Ecto neural progenitor cell (in vitro differentiated cells): ENCODE data around the gene FOXI2.

Experiments
- DNase-seq: peaks from one replicate; pipeline ENCODE4 v3.0.0-alpha.2; 2018; ENCODE audit warnings: low spot score

Gene FOXI2

DNA sequence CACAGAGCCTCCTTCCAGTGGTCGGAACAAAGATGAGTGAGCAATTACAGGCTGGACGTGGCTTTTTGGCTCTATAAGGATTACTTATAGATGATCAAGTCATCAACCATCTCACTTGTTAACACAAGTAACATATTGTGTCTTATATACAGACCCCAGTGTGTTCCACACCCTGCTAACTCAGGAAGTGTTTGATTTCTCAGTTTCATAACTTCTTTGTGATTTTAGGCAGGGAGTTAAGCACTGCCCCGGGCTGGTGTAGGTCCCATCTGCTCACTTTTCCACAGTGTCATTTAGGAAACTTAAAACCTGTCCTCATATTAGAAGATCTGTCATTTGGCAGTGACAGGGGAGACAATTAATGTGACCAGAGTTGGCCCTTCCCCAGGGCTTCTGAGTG, 6.2 kb downstream of the FOXI2 start:
- no peak for DNase-seq

DNA sequence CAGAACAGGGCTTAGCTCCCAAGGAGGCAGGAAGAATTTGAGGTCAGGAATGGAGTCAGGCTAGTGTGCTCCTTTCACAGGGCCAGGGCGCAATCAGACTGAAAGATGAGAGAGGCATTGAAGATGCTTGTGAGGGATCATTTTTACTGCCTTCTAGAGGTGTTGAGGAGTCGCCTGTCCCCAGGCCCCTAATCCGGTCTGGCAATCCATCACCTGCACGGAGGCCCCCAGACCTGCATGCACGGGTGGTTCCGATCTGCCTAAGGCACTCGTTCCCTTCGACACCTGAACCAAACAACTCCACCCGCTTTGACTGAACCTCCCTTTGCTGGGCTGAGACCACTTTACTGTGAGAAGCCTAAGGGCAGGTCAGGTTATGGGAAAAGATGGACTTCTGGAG, 8.0 kb downstream of the FOXI2 start:
- DNase-seq = no peak

DNA sequence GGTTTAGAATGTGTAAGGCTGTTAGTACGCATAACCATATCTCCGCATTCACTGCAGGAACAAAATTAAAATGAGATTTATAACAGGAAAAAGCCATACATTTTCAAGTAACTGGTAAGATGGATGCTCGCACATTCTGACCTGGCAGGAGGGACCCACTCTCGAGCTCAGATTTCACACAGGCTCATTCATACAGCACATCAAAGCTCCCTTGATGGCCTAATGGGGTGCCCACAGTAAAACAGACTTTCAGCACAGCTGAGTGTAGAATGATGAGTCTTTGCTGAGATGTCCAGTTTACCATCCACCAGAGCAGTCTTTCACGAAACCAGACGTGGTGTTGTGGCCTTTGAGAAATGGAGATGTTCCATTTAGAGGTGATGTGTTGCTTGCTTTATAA, 8.9 kb downstream of the FOXI2 start:
- DNase-seq = no peak

DNA sequence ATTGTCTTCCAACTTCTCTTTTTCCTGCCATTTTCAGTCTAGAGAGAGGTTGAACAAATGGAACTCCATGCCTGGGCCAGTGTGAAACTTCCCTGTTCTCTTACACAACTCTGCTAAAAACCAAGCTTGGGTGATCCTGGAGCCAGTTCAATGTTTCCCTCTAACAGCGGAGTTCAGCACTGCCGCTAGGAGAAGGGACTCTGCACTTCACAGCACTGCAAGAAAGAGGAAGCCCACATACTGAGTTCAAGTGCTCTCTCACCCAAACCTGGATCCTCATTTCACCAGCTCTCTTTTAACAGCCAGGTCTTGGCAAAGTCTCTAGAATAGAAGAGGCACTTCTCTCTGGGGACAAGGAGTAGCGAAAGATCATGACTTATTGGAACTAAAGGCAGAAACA, 18.8 kb downstream of the FOXI2 start:
- DNase-seq = no peak

DNA sequence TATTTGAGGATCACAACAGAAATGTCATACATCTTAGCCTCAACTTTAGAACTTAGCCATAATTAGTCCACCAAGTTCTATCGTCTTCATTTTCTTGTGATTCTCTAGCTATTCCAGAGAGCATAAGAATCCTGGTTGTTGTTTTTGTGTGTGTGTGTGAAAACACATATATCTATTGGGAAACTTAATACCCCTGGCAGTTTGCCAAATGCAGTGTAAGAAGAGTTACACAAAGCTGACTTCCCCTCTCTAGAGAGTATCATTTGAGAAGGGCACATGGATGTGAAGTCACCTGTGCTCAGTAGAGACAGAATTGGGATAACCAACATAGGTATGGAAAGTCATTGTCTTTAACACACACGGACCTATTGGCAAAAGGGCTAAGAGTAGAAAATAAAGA, 19.3 kb downstream of the FOXI2 start:
- DNase-seq = no peak

DNA sequence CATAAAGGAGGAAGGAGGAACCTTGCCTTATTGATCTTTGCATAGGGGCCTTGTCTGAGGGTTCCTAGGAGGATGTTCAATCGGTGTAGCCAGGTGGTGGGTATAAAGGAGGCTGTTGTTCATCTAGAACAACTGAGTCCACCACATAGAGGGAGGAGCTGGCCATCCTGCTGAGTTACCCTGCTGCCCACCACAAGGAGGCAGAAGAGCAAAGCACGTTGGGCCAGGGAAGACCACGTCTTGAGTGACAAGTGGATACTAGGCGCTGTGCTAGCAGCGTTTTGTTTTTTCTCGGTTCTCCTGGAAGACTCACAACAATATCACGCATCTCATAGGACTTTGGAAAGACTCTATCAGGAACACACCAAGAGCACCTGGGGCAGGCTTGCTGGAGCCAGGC, 20.0 kb downstream of the FOXI2 start:
- no peak for DNase-seq

DNA sequence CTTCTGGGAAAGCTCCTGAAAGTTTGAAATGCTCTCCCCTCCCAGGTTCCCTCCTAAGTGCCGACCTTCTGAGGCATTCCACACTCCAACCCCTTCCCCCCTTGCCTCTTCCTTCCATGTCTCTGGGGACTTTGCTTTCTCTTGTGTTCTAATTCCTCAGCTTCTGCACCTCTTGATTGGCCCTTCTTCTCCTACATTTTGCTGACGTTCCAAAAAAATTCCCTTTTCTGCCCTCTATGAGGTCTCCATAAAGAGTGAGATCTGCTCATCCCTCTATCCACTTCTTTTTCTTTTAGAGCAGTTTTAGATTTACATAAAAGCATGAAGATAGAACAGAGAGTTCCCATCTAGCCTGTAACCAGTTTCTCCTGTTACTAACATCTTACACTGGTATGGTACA, 22.3 kb downstream of the FOXI2 start:
- DNase-seq = no peak

DNA sequence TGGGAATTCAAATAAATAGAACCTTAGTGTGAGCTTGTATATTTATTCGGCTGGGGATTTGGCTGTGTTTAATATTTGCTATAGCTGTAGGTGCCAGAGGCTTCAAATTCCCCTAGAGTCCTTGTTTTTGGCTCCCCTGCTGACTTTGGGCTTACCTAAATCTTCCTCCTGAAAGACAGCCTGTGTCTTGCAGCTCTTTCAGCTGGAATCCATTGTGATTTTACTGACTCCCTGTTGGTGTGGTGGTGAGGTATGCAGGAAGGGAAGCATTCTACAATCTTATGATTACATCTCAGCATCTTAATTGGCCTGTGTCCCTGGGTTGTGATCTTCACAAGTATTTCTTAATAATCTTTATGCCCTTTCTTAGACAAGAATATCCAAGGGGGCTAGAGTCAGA, 25.9 kb downstream of the FOXI2 start:
- no peak for DNase-seq

DNA sequence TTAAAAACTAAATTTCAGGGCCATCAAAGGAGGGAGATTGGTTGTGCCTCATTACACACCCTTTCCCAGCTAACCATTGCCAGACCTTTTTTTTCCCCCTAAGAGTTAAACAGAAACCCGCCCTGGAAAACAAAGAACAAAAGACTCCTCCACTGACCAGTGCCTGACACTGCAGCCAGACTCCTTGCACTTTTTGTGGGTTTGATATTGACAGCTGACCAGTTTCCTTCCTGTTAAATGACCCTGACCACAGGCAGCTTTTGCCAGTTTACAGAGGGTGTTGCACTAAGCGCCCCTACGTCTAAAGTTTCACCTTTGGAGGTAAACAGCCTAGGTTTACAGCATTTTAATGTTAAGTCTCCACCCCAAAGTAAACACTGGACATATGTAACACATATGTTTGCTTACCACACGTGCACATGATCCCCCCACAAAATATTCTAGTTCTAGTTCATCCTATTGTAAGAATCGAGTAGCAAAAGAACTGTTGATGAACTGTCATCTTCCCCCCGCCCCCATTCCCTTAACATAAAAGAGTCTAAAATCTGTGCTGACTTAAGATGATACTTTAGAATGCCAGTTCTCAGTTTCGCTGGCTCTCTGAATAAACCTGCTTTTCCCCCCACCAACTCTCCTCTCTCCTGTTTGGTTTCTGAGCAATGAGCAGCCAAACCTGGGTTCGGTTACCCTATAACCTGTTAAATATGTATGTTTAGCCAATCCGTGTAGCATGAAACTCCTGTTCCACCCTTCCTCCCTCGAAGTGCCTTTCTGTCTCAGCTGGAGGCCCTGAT, 38.0 kb downstream of the FOXI2 start:
- DNase-seq = no peak

DNA sequence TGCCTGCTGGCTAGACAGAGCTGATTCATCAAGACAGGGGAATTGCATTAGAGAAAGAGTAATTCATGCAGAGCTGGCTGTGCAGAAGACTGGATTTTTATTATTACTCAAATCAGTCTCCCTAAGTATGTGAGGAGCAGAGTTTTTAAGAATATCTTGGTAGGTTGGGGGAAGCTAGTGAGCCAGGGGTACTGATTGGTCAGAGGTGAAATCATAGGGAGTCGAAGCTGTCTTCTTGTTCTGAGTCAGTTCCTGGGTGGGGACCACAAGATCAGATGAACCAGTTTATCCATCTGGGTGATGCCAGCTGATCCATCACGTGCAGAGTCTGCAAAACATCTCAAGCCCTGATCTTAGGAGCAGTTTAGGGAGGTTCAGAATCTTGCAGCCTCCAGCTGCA, 39.8 kb downstream of the FOXI2 start:
- DNase-seq = no peak

DNA sequence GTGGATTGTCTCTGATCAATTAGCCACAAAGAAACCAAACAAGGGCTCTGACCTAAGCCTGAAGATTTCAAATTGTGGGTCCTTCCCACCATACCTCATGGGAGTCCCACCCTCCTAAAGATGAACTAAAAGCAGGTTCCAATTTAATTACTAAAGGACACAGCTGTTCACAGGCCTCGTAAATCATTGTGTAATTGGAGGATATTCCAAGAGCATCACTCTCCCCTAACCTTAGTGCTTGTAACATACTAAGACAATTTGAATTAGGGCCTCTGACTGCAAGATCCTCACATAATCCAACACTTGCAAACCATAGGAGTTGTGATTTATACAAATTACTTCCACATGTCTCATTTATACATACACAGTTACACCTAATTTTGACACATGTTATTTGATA, 44.4 kb downstream of the FOXI2 start:
- DNase-seq = no peak

DNA sequence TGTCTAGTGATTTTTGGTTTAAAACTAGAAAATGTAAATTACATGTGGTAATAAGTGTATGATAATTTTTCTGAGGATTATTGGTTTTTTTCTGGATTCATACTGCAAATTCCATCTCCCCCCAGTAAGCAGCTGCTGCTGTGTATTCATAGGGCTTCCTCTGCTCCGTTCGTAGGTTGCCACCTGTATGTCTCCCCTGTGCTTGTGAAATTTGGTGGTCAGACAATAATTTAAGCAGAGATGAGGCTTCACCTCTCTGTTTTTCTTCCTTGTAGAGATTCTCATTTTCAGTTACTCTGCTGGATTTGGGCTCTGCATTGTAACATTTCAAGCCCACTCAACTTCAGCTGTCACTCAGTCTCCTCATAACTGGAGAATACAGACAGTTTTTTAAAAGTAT, 50.9 kb downstream of the FOXI2 start:
- no peak for DNase-seq

DNA sequence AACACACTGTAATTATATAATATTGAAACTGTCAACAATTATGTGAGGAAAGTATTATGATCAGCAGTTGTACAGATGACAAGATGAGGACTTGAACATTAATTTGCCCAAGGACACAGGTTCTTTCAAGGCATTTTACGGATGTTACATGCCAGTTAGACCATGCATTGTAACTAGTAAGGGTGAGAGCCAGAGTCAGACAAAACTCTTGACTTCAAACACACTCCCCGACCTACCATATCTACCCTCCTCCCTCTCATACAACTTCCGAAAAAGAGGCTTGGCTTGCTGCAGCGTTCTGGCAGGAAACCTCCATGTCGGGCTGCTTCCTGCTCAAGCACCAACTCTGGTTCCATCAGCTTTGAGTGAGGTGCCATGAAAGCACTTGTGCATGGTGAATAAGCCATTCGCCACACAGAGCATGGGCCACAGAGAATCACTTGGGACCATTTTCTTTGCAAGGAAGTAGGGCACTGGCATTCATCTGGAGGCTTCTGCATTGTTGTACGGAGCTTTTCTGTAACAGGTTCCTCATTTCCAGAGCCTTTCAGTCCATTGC, 53.2 kb downstream of the FOXI2 start:
- DNase-seq = no peak
